ENCODE results near the gene TUBG1. TPM values are rescaled to one million over a fixed set of nuclear protein-coding genes. Genes with fewer than 3 reads are reported as not detected.
"Not testable (repeated sequence)": the region's sequence is repeated elsewhere in the genome, so short reads cannot be mapped to it uniquely, and the experiment has no call there.

TUBG1 gene
- total RNA-seq, 1 donor from 2014 or later: 46.0 TPM

- DNase-seq: no peak
- ATAC-seq: peak; percentile 37
- intact Hi-C loops (cut with micrococcal nuclease): no loop called here
Measured at GRCh38 chr17:42617956-42618431, 8.5 kb downstream of the TUBG1 start.

- peak; percentile 98 for ATAC-seq
- intact Hi-C loops (cut with micrococcal nuclease): no loop called here
- peak; percentile 76 for DNase-seq
Measured at GRCh38 chr17:42618442-42619150, 9.1 kb downstream of the TUBG1 start.

- ATAC-seq; DNase-seq; intact Hi-C loops (cut with micrococcal nuclease): not testable (repeated sequence)
Measured at GRCh38 chr17:42621987-42622386, 12.5 kb downstream of the TUBG1 start.

GRCh38 chr17:42623271-42623670 lies 13.8 kb downstream of the TUBG1 start:
- ATAC-seq: no peak
- intact Hi-C loops (cut with micrococcal nuclease): no loop called here
- no peak for DNase-seq

GRCh38 chr17:42623732-42624596 lies 14.5 kb downstream of the TUBG1 start:
- no peak for DNase-seq
- peak; percentile 64 for ATAC-seq
- intact Hi-C loops (cut with micrococcal nuclease): no loop called here

GRCh38 chr17:42627032-42627764 lies 17.7 kb downstream of the TUBG1 start:
- DNase-seq; intact Hi-C loops (cut with micrococcal nuclease); ATAC-seq: not testable (repeated sequence)

GRCh38 chr17:42629411-42630009 lies 20.0 kb downstream of the TUBG1 start:
- DNase-seq (no peak), ATAC-seq (no peak)
- intact Hi-C loops (cut with micrococcal nuclease): no loop called here

GRCh38 chr17:42632949-42633444 lies 23.5 kb downstream of the TUBG1 start:
- ATAC-seq (no peak), DNase-seq (no peak)
- intact Hi-C loops (cut with micrococcal nuclease): no loop called here

GRCh38 chr17:42639525-42640113 lies 30.1 kb downstream of the TUBG1 start:
- intact Hi-C loops (cut with micrococcal nuclease): no loop called here
- no peak for DNase-seq
- no peak for ATAC-seq

GRCh38 chr17:42640121-42640520 lies 30.6 kb downstream of the TUBG1 start:
- DNase-seq (no peak), ATAC-seq (no peak)
- intact Hi-C loops (cut with micrococcal nuclease): no loop called here

- no peak for DNase-seq
- intact Hi-C loops (cut with micrococcal nuclease): no loop called here
- no peak for ATAC-seq
Measured at GRCh38 chr17:42642336-42642735, 32.9 kb downstream of the TUBG1 start.

- intact Hi-C loops (cut with micrococcal nuclease): no loop called here
- DNase-seq: no peak
- ATAC-seq: no peak
Measured at GRCh38 chr17:42647778-42648177, 38.3 kb downstream of the TUBG1 start.

- intact Hi-C loops (cut with micrococcal nuclease): no loop called here
- ATAC-seq: no peak
- no peak for DNase-seq
Measured at GRCh38 chr17:42651392-42651791, 41.9 kb downstream of the TUBG1 start.

GRCh38 chr17:42653179-42654124 lies 44.0 kb downstream of the TUBG1 start:
- intact Hi-C loops (cut with micrococcal nuclease): no loop called here
- ATAC-seq (peak; percentile 87), DNase-seq (peak; percentile 77)

GRCh38 chr17:42655528-42655927 lies 46.0 kb downstream of the TUBG1 start:
- intact Hi-C loops (cut with micrococcal nuclease): no loop called here
- ATAC-seq: no peak
- DNase-seq: no peak

- intact Hi-C loops (cut with micrococcal nuclease): no loop called here
- no peak for ATAC-seq
Measured at GRCh38 chr17:42657824-42658588, 48.5 kb downstream of the TUBG1 start.

More at GRCh38 chr17:42657824-42658588, 48.5 kb downstream of the TUBG1 start:
- DNase-seq: no peak
